D721Med (cell line): Measurements from ENCODE around the gene GUCY2D.

Experiments used
- DNase-seq: peaks from one replicate; pipeline ENCODE4 v3.0.0; 2011; ENCODE audit warnings: low spot score; ENCODE audit not compliant: insufficient read length
- FAIRE-seq: peaks from 2 replicates; lab custom pipeline; 2011; peaks lifted over from hg19 to GRCh38; lab: Jason Lieb, UNC
- CTCF ChIP-seq: IDR thresholded peaks from 2 replicates; pipeline ENCODE4 v1.5.1; 2012; ENCODE audit warnings: mild to moderate bottlenecking, control low read depth; ENCODE audit not compliant: insufficient read depth; ENCODE audit errors: missing control alignments

Gene GUCY2D

DNA sequence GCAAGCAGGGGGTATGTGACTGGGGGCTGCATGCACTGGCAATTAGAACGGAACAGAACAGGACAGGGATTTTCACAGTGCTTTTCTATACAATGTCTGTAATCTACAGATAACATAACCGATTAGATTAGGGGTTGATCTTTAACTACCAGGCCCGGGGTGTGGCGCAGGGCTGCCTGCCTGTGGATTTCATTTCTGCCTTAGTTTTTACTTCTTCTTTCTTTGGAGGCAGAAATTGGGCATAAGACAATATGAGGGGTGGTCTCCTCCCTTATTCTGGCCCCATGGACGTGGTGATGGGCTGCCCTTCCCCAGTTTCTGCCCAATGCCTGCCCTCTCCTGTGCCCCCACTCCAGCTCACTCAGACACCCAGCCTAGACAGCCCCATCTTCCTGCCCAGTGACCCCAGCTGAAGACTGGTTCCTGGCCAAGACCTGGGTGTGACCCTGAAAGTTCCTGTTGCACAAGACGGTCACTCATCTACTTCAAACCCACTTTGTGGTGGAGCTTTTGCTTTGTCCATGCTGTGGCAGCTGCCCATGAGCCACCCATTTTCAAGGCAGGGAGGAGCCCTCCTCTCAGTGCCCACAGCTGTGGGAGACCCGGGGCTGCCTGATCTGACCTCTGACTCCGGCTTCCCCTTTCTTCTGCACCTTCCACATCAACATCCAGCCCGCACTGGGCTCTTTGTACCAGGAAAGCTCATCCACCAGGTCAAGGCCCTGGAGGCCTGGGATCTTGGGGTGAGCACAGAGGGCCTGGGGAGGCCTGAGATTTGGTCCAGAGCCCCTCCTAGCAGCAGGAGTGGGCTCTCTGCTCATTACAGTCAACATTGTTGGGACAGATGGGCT lies 66.5 kb downstream of the GUCY2D start:
- DNase-seq (no peak), FAIRE-seq (no peak)
- TF ChIP-seq CTCF: no peak

- FAIRE-seq (no peak), DNase-seq (no peak)
- no peak for TF ChIP-seq CTCF
Measured at GRCh38 chr17:8069587-8069860, 67.1 kb downstream of the GUCY2D start.
